Measurements from ENCODE around the gene WDR27. TPM values are rescaled to one million over a fixed set of nuclear protein-coding genes. Genes with fewer than 3 reads are reported as not detected.

The WDR27 gene
- total and polyA plus RNA-seq, 4 donors: 6.9 to 68.1 (median 31.4) TPM

DNA sequence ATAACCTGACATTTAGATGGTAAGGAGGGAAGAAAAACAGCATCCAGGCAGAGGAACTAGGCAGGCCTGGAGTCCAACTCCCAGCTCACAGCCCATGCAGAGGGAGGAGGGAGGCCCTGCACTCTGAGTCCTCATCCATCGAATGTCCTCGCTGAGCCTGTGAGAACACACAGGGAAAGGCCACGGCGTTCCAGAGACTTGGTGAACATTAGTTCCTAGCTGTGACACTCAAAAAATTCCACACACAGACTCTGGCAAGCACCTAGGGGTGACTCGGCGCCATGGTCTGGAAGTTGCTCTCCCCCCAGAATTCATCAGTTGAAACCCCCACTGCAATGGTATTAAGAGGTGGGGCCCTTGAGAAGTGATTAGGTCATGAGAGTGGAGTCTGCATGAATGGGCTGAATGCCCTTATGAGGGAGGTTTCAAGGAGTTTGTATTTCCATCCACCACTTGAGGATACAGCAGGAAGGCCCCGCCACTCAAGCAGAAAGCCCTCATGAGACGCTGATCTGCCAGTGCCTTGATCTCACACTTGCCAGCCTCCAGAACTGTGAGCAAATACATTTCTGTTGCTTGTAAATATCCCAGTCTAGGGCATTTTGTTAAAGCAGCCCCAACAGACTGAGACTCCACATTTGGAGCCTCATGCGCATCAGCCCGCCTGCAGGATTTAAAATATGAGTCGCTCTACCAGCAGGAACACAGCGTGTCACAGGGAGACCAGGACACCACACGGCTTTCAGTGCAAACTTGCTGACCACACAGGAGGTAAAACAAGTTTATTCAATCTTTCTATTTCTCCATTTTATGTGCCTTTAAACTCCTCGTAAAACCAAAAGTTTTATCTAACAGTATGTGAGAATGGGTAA, 73.9 kb downstream of the WDR27 start:
- H3K9ac ChIP-seq (ENCODE audit: insufficient read depth in 1 of 2, low read length in 2 of 2): no peak overlapping the region
- WGBS, 2 donors: 88 to 93% methylated on average over 14 of the region's 14 CpGs
- ATAC-seq (ENCODE audit: insufficient read depth, low FRiP score) (no peak), DNase-seq (peak; percentile 8 to 53 (median 32))
- no peak overlapping the region for H3K4me3 ChIP-seq
- no peak for TF ChIP-seq CTCF (IDR thresholded peaks at IDR 0.05; ENCODE audit: control extremely low read depth, extremely low read depth)
- H3K36me3 ChIP-seq (ENCODE audit: control insufficient read depth in 4 of 4, insufficient read depth in 4 of 4, low read length in 4 of 4): peaks cover 0 to 16% (median 2%) of the 10 kb centered on the region in 4 donors
- peaks cover 0 to 3% (median 0%) of the 10 kb centered on the region in 4 donors for H3K9me3 ChIP-seq (ENCODE audit: control insufficient read depth in 4 of 4, insufficient read depth in 3 of 4, low read length in 3 of 4)
- H3K27ac ChIP-seq (ENCODE audit: low read depth in 1 of 2, low read length in 1 of 2): no peak overlapping the region
- H3K27me3 ChIP-seq (ENCODE audit: control insufficient read depth in 3 of 3, insufficient read depth in 3 of 3, low read length in 2 of 3): no peaks in the 10 kb centered on the region
- no peaks in the 10 kb centered on the region for H3K4me1 ChIP-seq (ENCODE audit: control insufficient read depth in 5 of 5, insufficient read depth in 5 of 5, low read length in 5 of 5)

DNA sequence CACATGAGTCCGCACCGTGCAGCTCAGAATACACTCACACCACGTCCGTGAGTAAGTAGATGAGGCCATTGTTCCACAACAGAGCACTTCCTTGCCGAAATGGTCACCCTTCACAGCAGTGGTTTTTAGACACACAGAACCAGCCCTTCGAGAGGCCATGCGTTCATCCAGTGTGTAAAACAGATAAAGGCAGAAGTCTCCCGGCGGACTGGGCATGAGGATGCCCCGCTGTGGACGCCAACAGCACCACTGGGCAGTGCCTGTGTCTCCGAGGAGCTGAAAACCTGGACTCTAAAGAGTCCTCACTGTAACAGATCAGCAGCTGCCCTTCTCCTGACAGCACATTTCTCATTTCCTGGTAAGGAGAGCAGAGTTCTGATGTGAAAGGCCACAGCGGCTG, 75.2 kb downstream of the WDR27 start:
- H3K27ac ChIP-seq (ENCODE audit: low read depth in 1 of 2, low read length in 1 of 2): no peak overlapping the region
- TF ChIP-seq CTCF (IDR thresholded peaks at IDR 0.05; ENCODE audit: control extremely low read depth, extremely low read depth): no peak
- 95 to 96% methylated on average over 13 of the region's 13 CpGs for WGBS, 2 donors
- H3K36me3 ChIP-seq (ENCODE audit: control insufficient read depth in 4 of 4, insufficient read depth in 4 of 4, low read length in 4 of 4): peaks cover 0 to 16% (median 1%) of the 10 kb centered on the region in 4 donors
- ATAC-seq (ENCODE audit: insufficient read depth, low FRiP score): no peak
- H3K9ac ChIP-seq (ENCODE audit: insufficient read depth in 1 of 2, low read length in 2 of 2): no peak overlapping the region
- H3K4me3 ChIP-seq: no peak overlapping the region
- no peak for DNase-seq
- H3K9me3 ChIP-seq (ENCODE audit: control insufficient read depth in 4 of 4, insufficient read depth in 3 of 4, low read length in 3 of 4): peaks cover 0 to 3% (median 0%) of the 10 kb centered on the region in 4 donors
- no peaks in the 10 kb centered on the region for H3K4me1 ChIP-seq (ENCODE audit: control insufficient read depth in 5 of 5, insufficient read depth in 5 of 5, low read length in 5 of 5)
- no peaks in the 10 kb centered on the region for H3K27me3 ChIP-seq (ENCODE audit: control insufficient read depth in 3 of 3, insufficient read depth in 3 of 3, low read length in 2 of 3)

DNA sequence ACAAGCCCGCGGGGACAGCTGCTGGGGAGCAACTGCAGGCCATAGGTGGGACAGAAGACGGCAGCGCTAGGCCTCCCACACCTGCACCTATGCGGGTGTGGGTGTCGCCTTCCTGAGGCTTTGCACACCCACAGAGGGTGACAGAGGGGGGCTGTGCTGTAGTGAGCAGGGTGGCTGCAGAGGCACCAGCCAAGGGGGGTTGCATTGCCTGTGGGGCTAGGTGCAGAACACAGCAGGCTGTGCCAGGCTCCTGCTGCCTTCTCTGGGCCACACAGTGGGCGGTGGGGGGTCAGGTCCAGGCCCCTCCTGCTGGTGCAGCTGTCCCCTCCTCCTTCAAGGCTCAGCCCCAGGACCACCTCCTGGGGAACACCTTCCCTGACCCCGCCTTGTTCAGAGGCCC, 75.7 kb downstream of the WDR27 start:
- H3K9me3 ChIP-seq (ENCODE audit: control insufficient read depth in 4 of 4, insufficient read depth in 3 of 4, low read length in 3 of 4): peaks cover 0 to 3% (median 0%) of the 10 kb centered on the region in 4 donors
- peaks cover 0 to 16% (median 1%) of the 10 kb centered on the region in 4 donors for H3K36me3 ChIP-seq (ENCODE audit: control insufficient read depth in 4 of 4, insufficient read depth in 4 of 4, low read length in 4 of 4)
- no peaks in the 10 kb centered on the region for H3K27me3 ChIP-seq (ENCODE audit: control insufficient read depth in 3 of 3, insufficient read depth in 3 of 3, low read length in 2 of 3)
- TF ChIP-seq CTCF (IDR thresholded peaks at IDR 0.05; ENCODE audit: control extremely low read depth, extremely low read depth): no peak
- H3K9ac ChIP-seq (ENCODE audit: insufficient read depth in 1 of 2, low read length in 2 of 2): no peak overlapping the region
- H3K4me1 ChIP-seq (ENCODE audit: control insufficient read depth in 5 of 5, insufficient read depth in 5 of 5, low read length in 5 of 5): no peaks in the 10 kb centered on the region
- DNase-seq (no peak), ATAC-seq (ENCODE audit: insufficient read depth, low FRiP score) (no peak)
- no peak overlapping the region for H3K27ac ChIP-seq (ENCODE audit: low read depth in 1 of 2, low read length in 1 of 2)
- 92 to 97% methylated on average over 8 of the region's 8 CpGs for WGBS, 2 donors
- H3K4me3 ChIP-seq: no peak overlapping the region
